SIG-M5 treated with dmso at 0.1 percent for 504 hours (cell line): ENCODE measurements around the gene MAPK14.
"Not testable (repeated sequence)": the region's sequence is repeated elsewhere in the genome, so short reads cannot be mapped to it uniquely, and the experiment has no call there.

Source experiments
- DNase-seq: peaks from one replicate; lab custom pipeline; 2025; ENCODE audit not compliant: unreplicated experiment; lab: John Stamatoyannopoulos, UW

The MAPK14 gene

DNA sequence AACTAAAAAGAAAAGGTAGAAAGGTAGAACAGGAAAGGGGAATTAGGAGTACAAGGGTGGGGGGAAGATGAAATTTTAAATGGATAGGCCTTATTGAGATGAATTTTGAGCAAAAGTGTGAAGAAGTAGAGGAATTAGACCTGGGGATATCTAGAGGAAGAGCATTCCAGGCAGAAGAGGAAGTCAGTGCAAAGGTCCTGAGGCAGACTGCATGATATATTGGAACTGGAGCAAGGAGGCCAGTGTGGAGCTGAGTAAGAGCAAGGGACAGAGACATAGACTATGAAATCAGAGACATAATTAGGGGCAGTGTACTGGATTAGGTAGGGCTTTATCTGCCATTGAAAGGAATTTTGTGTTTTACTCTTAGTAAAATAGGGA lies 40.4 kb downstream of the MAPK14 start:
- no peak for DNase-seq

DNA sequence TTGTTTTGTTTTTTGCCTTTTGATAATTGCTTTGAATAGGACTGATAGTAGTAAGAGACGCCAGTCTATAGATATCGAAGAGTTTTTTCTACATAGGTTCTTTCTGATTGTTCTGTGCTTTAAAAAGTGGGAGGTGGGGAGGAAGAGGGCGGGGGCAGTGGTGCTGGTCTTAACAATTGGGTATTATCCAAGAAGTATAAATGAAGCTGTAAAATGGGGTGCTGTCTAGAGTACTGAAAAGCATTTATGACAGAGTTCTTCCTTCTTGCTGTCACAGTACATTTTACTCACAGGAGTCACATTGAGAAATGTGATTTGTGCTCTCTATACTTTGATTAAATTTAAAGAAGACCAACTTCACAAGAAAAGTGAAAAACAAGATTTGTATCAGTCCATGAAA lies 41.0 kb downstream of the MAPK14 start:
- no peak for DNase-seq

DNA sequence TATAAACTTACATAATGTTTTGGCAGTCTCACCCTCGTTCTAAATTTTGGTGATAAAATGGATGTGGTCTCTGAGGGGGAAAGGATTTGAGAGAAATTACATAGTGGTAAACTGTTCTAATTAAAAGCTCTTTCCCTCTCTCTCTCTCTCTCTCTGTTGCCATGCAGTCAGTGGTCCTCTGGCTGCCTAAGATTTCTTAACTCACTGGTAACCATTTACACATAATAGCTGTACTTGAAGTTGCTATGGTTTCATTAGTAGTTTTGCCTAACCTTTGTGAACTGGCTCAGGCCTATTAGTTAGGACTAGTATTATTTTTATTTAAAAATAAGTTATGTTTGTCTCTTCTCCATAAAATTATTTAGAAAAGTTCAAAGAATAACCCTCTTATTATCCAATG lies 42.0 kb downstream of the MAPK14 start:
- no peak for DNase-seq

DNA sequence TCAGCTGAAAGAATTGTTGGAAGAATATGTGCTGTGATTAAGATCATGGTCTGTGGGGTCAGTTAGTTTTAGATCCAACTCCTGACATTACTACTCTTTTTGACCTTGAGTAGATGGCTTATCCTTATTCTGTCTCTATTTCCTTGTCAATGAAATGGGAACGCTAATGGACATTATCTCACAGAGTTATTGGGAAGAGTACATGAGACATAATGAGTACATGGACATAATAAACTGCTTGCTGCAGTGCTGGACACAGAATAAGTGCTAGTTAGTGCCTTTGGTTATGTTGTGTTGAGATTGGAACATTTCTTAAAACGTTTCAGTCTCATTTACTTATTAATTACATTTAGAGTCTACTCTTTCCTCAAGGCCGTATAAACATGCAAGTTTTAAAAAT lies 42.6 kb downstream of the MAPK14 start:
- DNase-seq = no peak

DNA sequence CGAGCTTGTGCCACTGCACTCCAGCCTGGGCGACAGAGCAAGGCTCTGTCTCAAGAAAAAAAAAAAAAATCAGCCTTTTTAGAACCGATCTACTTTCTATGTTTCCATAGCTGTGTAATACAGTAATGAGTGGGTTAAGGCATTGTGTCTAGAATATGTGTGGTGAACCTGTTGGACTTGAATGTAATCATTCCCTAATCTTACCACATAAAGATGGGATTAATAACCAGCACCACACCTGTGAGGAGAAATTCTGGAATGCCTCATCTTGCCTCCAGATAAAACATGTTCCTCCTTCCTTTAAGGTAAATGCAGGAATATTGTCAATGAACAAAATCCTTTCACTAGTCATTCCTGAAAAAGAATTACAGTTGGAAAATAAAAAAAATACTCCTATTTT lies 43.7 kb downstream of the MAPK14 start:
- DNase-seq = no peak

DNA sequence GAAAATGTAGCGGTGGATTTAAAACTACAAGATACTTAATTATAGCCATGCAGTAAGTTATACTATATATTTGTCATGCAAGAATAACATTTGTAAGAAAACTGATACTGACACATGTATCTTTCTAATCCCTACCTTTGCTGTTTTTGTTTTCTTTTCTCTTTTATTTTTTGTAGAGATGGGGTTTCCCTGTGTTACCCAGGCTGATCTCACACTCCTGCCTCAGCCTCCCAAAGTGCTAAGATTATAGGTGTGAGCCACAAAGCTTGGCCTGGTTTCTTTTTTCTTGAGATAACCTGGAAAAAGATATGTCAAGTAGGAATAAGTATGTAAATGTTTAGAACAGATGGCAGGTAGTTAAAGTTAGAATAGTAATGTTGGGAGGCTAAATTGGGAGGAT lies 44.1 kb downstream of the MAPK14 start:
- no peak for DNase-seq

DNA sequence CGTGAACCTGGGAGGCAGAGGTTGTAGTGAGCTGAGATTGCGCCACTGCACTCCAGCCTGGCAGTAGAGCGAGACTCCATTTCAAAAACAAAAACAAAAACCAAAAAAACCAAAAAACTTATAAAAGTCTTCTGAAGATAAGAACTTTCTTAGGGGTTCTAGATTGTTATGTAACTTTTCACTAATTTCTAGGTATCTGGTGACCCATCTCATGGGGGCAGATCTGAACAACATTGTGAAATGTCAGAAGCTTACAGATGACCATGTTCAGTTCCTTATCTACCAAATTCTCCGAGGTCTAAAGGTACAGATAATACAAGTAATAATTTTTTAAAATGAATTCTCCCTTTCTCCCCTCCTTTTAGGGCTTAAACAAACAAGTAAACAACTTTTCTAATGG lies 45.1 kb downstream of the MAPK14 start:
- no peak for DNase-seq

DNA sequence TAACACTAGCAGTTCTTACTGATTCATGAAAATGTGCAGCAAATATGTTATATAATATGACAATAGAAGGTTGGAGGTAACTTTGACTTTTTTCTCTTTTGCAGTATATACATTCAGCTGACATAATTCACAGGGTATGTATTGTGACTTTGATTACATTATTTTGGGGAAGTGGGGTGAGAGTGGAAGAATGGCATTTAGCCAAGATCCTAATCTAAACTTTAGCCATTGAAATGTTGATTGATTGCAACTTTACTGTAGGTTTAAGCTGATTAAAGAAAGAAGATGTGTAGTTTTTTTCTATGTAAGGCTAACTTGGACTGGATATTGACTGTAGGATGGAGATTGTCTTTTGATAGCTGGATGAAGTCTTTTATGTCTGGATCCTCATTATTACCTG lies 46.0 kb downstream of the MAPK14 start:
- DNase-seq = no peak

DNA sequence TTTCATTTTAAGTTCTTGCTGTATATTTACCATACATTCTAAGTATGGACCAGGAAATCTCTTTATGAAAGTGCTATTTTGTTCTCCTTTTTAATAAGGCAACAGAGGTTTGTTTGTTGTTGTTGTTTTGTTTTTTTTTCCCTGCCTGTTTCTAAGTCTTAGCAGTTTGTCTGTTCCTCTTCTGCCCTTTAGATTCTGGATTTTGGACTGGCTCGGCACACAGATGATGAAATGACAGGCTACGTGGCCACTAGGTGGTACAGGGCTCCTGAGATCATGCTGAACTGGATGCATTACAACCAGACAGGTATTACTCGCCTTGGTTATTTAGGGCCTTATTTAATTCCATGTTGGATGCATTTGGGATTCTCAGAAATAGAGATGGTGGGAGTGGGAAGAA lies 48.0 kb downstream of the MAPK14 start:
- DNase-seq = peak; percentile 16

DNA sequence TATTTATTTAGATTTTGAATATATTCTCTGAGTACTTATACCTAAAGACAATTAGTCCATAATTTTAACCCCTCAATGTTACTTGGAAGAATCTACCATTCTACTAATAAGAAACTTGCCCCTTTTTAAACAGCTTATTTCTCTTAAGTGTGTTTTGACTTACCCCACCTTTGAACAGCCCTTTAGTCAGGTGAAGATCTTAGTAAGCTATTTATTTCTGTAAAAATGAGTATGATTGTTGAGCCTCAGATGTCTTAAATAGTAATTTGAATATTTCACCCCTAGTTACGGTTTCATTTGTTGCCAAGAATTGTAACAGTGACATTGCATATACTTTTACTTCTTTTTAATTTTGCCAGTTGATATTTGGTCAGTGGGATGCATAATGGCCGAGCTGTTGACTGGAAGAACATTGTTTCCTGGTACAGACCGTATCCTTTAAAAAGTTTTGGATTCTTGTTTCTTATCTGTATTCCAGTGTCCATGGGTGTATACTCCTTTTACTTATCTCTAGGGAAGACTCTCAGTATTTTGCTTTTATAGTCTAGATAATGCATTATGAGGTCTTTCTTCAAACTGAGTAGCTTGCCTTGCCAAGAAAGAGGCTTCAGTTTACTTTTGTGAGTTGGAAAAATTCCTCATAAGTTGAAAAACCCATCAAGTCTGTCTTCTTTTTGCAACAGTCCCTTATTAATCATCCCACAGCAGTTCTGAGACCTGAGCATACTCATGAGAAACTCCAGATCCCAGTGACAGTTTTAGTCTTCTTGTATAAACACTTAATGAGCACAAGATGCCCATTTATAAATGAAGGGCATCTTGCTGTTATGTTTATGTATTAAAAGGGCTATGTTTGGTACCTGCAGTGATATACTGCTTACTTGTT lies 48.8 kb downstream of the MAPK14 start:
- no peak for DNase-seq

DNA sequence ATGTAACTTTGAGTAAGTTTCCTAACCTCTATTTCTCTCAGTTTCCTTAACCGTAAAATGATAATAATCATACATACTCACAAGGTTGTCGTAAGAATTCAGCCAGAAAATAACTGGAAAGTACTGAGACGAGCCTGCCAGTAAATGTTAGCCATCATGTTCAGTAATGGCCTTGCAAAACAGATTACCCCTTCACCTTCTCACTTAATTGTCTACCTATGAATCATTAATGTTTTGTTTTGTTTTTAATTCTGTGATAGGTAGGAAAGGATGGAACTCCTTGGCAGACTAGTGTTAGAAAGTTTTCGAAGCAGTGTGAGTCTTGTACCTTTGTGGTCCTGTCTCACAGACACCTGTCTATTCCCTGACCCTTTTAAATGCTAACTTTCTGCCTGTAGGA lies 50.6 kb downstream of the MAPK14 start:
- DNase-seq = no peak

DNA sequence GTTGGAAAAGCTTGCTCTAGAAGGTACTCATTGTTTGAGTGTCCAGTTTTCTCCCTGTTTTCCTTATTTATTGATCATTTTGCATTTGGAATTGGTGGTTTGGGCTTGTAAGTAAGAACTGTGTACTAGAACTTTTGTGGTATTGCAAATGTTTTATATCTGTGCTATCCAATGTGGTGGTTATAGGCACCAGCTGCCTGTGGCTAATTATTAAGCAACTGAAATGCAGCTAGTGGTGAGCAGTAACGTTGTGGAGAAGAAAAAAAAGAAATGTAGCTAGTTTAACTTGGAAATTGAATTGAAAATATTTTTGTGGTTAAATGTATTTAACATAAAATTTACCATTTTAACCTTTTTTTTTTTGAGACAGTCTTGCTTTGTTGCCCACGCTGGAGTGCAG lies 52.0 kb downstream of the MAPK14 start:
- DNase-seq = no peak

DNA sequence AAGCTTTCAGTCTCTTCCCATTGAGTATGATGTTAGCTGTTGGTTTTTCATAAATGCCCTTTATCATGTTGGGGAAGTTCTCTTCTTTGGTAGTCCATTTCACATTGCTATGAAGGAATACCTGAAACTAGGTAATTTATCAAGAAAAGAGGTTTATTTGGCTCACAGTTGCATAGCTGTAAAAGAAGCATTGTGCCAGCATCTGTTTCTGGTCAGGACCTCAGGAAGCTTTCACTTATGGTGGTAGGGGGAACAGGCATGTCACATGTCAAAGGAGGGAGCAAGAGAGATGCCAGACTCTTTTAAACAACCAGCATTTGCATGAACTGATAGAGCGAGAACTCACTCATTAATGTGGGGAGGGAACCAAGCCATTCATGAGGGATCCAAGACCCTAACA lies 54.7 kb downstream of the MAPK14 start:
- DNase-seq = no peak

DNA sequence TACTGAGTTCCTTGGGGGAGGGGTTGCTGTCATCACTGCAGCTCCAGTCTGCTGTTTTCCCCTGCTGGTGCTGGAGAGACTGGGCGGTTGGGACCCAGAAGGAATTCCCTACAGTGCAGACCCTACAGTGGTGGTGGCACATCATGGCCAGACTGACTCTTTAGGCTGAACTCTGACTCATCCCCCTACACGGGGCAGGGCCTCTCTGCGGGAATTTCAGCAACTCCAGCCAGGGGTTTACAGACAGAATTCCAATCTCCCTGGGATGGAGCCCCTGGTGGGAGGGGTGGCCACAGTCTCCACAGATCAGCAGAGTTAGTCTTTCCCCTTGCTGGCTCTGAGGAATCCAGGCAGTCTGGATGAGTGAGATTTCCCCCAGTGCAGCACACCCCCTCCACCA lies 55.8 kb downstream of the MAPK14 start:
- DNase-seq = no peak

DNA sequence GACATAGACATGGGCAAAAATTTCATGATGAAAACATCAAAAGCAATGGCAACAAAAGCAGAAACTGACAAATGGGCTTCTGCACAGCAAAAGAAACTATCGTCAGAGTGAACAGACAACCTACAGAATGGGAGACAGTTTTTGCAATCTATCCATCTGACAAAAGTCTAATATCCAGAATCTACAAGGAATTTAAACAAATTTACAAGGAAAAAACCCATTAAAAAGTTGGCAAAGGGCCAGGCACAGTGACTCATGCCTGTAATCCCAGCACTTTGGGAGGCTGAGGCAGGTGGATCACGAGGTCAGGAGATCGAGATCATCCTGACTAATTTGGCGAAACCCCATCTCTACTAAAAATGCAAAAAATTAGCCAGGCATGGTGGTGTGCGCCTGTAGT lies 60.6 kb downstream of the MAPK14 start:
- not testable (repeated sequence) for DNase-seq

DNA sequence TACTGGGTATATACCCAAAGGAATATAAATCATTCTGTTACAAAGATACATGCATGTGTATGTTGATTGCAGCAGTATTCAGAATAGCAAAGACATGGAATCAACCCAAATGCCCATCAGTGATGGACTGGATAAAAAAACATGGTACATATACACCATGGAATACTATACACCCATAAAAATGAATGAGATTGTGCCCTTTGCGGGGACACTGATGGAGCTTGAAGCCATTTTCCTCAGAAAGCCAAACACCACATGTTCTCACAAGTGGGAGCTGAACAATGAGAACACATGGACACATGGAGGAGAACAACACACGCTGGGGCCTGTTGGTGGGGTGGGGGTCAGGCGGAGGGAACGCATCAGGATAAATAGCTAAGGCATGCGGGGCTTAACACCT lies 61.4 kb downstream of the MAPK14 start:
- DNase-seq = no peak

DNA sequence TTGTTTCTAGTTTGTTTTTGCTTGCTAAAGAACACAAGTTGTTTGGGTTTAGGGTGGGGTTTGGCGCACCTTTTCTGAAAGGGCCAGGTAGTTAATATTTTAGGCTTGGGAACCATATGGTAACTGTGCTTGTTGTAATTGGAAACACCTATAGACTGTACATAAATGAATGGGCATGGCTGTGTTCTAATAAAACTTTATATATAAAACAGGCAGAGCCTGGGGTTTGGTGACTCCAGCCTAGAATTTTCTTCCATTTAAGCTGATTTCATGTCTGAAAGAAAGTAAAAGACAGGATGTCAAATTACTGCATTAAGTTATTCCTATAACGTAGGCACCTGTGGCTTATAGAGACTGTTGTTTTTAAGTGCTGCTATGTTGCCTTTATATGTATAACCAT lies 66.6 kb downstream of the MAPK14 start:
- no peak for DNase-seq

DNA sequence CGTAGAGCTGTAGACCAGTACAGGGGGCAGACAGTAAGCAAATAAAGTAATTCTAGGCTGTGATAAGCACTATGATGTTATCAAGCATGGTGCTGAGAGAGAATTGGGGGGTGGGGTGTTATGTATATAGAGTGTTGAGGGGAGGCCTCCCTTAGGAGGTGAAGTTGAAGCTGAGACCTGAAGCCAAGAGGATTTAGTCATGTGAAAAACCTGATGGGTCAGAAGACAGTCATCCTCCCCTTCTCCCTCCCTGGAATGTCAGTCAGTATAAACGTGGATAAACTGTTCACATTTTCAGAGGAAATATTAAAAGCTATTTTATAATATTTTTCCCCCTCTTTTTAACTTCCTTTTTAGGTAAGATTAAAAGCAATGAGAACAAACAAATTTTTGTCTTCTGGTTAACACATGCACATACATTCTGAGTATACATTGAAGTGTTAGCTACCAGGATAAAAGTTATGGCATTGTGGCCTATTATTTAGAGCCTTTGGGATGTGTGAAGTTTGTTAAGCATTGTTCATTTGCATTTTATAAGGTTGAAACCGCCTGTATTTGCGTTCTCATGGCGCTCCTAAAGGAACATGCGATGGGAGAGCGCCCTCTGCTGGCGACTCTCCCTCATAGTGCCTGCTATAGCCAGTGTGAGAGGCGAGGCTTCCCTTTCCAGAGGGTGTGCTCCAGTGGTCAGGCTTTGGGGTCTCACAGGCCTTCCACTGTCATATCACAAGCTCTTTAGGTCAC lies 67.3 kb downstream of the MAPK14 start:
- DNase-seq = peak; percentile 18

DNA sequence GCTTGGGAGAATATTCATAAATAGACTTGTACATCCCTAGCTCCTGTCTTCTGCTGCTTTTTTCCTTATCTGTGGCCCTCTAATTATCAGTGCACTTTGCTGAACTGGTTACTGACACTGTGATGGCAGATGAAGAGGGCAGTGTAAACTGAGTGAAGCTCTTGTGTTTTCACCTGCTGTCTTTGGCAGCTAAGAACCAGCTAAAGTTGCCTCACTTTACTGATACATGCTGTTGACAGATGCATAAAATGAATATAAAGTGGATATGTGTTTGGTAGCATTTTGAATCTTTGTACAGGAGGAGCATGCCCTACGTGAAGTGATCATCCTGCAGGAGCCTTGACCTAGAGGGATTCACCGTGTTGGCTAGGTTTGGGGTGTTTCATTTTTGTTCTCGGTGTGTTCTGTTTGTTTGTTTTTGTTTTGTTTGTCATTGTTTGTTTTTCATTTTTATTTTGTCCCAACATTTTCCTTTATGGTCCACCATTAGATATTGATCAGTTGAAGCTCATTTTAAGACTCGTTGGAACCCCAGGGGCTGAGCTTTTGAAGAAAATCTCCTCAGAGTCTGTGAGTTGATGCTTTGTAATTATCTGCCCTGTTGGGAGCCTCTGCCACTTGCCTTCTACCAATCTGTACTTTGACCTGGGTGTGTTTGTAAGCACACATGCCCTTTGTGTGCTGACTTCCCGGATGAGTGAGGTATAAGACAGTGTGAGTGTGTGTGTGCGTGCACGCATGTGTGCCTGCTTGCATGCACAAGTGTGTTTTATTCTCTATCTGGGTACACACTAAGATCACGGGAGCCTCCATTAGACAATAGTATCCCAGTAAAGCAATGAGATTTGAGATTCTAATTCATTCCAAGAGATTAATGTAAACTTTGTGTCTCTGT lies 68.1 kb downstream of the MAPK14 start:
- DNase-seq = no peak

DNA sequence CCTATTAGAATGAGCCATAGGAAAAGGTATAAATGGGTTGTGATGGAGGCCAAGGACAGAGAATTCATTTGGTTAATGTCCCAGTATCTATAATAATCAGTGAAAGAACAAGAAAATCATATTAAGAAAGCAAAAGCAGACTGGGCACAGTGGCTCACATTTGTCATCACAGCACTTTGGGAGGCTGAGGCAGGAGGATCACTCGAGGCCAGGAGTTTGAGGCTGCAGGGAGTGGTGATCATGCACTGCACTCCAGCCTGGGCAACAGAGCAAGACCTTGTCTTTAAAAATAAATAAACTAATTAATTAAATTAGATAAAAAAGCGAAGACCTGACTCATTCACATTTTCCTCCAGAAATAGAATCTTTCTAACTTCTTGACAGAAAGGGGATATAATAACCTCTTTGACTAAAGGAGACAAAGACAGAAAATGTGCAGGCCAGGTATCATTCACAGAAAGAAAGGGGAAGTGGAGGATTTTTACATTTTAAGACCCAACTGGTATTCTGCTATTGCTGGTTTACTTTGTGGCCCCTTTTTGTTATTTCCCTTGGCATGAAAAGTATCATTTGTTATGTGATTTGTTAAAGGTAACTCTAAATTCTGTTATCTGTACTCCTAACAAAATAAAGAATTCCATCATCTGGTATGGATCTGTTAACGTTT lies 70.8 kb downstream of the MAPK14 start:
- no peak for DNase-seq
